Activated T-helper 1 cell treated with Interleukin-2 at 50 U/mL for 16 hours (primary cell): ENCODE data around the gene SMARCAD1.
A peak's percentile ranks its signal among the peaks of the same experiment; 100 is the strongest.

Source experiments
- DNase-seq: peaks from one replicate; pipeline ENCODE4 v3.0.0-alpha.2; 2020; ENCODE audit warnings: low read depth

The SMARCAD1 gene, protein sequence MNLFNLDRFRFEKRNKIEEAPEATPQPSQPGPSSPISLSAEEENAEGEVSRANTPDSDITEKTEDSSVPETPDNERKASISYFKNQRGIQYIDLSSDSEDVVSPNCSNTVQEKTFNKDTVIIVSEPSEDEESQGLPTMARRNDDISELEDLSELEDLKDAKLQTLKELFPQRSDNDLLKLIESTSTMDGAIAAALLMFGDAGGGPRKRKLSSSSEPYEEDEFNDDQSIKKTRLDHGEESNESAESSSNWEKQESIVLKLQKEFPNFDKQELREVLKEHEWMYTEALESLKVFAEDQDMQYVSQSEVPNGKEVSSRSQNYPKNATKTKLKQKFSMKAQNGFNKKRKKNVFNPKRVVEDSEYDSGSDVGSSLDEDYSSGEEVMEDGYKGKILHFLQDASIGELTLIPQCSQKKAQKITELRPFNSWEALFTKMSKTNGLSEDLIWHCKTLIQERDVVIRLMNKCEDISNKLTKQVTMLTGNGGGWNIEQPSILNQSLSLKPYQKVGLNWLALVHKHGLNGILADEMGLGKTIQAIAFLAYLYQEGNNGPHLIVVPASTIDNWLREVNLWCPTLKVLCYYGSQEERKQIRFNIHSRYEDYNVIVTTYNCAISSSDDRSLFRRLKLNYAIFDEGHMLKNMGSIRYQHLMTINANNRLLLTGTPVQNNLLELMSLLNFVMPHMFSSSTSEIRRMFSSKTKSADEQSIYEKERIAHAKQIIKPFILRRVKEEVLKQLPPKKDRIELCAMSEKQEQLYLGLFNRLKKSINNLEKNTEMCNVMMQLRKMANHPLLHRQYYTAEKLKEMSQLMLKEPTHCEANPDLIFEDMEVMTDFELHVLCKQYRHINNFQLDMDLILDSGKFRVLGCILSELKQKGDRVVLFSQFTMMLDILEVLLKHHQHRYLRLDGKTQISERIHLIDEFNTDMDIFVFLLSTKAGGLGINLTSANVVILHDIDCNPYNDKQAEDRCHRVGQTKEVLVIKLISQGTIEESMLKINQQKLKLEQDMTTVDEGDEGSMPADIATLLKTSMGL

DNA sequence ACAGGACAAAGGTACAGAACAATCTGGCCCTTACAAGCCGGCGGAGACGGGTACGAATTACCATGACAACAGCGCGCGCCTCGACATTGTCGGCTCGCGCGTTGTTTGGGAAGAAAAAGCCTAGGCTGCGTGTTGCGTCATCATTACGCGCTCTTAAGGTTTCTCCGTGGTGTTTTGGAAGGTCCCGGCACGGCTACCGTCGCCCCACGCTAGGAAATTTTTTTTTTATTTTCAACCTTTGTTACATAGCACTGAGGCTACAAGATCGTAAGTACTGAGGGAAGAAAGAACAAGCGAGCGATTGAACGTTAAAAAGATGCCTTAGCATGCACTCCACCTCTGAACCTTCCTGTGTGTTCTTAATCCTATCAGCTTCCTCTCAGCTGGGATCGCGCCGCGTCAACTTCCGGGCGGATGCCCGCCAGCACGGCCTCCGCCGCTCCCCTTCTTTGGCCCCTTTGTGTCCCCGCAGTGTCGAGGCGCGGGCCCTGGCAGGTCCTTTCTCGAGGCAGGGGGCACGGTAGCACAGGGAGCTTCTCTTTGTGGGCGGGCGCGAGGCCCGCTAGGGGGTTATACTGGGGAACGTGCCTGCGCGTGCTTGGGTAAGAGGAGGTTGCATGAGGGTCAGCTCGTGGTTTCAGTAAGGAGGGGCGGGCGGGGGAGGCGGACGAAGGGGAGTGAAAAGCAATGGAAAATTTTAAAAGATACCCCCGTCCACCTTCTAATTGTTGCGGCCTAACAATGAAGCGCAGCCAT is at the start of gene SMARCAD1:
Gene SMARCAD1, plus strand, starts transcription at position 397 of the 756 bp plus-strand sequence. CDS start 530 bp downstream, outside the sequence.
- DNase-seq: peak; percentile 69

- DNase-seq: no peak
These were observed 48.8 kb upstream of the SMARCAD1 start for GRCh38 chr4:94158883-94159282.

- DNase-seq: no peak
These were observed 47.9 kb upstream of the SMARCAD1 start for GRCh38 chr4:94159790-94160189.

- no peak for DNase-seq
These were observed 46.9 kb upstream of the SMARCAD1 start for GRCh38 chr4:94160774-94161173.

- no peak for DNase-seq
These were observed 42.4 kb upstream of the SMARCAD1 start for GRCh38 chr4:94165256-94165655.

- DNase-seq: no peak
These were observed 39.3 kb upstream of the SMARCAD1 start for GRCh38 chr4:94168321-94168720.

DNA sequence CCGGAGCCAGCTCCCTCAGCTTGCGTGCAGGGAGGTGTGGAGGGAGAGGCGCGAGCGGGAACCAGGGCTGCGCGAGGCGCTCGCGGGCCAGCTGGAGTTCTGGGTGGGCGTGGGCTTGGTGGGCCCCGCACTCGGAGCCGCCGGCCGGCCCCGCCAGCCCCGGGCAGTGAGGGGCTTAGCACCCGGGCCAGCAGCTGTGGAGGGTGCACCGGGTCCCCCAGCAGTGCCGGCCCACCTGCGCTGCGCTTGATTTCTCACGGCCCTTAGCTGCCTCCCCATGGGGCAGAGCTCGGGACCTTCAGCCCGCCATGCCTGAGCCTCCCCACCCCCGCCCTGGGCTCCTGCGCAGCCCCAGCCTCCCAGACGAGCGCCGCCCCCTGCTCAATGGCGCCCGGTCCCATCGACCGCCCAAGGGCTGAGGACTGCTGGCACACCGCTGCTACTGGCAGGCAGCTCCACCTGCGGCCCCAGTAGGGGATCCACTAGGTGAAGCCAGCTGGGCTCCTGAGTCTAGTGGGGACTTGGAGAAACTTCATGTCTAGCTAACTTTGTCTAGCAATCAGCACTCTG is 37.8 kb upstream of the SMARCAD1 start:
- no peak for DNase-seq

DNA sequence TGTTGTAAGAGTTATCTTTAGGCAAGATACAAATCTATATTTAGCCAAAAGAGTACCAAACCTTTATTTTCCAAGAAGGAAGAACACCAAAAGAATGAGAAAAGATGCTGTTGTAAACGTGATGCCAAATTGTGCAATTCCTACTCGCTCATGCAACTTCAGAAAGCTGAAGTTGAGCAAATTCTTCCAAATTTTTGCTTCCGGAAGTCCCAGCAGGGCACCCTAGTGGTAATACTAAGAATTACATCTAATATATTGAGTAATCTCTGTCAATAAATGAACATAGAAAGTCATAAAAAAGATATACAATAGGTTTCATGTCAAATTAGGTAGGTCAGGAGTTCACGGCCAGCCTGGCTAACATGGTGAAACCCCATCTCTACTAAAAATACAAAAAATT is 36.0 kb upstream of the SMARCAD1 start:
- DNase-seq: no peak

DNA sequence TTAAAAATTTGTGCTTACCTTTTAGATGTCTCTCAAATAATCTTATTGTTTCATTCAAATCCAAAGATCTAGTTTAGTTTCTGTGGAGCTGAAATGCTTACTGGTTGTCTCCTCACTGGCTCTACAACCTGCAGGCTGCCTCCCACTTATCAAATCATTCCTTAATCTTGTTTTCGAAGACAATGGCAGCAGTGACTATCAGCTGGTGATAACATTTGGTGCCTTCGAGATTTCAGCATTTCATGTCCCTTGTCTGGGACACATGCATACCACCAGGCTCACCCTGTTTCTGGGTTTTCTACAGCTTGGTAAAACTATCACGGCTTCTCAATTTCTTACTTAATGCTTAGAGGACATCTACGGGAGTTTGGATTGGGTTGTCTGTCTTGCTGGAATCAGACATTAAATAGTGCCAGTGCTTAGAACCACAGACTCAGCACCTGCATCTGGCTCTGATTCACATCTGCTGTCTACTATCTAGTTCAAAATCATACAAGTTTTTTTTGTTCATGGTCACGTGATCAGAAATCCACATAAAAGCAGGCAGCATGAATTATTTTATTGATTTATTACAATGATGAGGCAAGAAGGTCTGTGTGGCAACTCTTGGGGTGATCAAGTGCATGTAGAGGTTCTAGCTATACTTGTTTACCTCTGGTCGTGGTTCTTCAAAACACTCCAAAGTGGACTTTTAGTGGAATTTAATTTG is 32.0 kb upstream of the SMARCAD1 start:
- DNase-seq: no peak

DNA sequence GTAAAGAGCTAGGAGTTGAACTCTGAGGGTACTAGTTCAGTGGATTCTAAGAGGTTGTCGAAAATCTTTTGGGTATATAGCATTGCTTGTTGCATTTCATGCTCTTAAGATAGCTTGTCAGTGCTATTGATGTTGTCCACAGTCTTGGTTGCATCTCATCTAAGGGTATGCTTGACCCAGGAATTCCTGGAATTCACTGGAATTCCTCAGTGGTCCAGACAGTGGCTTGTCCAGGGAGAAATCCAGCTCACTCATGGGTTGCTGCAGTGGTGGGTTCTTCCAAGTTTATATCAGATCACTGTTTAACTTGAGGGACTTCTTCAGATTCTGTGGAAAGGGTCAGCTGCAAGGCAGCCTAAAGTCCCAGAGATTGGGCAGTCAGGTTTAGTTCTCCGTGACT is 29.8 kb upstream of the SMARCAD1 start:
- no peak for DNase-seq

GRCh38 chr4:94181815-94182214 is 25.9 kb upstream of the SMARCAD1 start:
- no peak for DNase-seq

DNA sequence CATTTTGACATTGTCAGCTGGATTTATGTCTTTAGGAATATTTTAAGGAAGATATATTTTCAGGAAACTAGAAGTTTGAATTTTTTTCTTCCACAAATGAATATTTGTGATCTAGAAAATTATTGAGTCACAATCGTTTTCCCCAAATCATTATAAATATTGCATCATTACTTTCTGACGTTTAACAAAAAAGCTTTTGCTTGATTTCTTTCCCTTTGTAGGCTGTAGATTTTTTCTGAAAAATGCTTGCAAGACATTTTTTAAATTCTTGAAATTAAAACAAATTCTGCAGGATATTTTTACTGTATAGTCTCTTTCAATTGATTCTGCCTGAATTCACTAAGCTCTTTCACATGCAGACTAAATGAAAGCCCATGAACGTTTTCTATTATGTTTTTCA is 4.9 kb upstream of the SMARCAD1 start:
- no peak for DNase-seq

GRCh38 chr4:94208266-94208665 is 601 bp downstream of the SMARCAD1 start:
- DNase-seq: no peak

GRCh38 chr4:94208918-94209317 is 1.3 kb downstream of the SMARCAD1 start:
- DNase-seq: no peak

DNA sequence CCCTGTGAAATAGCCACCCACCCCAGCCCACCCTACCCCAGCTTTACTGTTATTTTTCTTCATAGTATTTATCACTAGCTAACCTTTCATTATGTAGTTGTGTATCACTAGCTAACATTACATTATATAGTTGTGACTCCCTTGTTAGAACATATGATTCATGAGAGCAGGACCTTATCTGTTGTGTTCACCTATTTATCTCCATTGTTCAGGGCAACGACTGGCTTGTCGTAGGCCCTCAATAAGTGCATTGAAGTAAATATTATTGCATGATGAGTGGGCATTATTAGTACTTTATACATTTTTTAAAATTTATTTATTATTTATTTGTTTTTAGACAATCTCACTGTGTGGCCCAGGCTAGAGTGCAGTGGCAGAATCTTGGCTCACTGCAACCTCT is 4.2 kb downstream of the SMARCAD1 start:
- no peak for DNase-seq

DNA sequence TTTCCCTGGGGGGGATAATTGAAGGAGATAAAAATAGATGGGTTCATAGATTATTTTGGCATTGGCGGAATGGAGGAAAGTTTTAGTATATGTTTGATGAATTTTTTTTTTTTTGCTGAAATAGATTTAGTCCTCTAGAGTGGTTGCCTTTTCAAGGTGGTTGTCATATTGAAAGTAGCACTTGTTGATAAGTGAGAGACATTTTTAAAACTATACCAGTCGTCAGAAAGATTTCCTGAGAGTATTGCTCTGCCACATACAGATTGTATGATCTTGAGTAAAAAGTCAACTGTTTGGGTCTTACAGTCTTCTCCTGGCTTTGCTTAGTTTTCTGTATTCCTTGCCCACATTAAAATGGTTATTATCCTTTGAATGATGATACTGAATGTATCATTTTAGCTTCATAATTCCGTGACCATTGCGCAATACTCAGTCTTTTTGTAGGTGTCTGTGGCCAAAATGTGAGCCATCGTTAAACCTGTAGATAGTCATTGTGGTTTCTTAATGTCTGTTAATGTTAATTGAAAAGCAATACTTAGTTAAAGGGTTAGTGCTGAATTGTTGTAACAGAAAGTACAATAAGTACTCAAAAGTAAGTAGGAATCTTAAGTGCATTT is 7.1 kb downstream of the SMARCAD1 start:
- no peak for DNase-seq

DNA sequence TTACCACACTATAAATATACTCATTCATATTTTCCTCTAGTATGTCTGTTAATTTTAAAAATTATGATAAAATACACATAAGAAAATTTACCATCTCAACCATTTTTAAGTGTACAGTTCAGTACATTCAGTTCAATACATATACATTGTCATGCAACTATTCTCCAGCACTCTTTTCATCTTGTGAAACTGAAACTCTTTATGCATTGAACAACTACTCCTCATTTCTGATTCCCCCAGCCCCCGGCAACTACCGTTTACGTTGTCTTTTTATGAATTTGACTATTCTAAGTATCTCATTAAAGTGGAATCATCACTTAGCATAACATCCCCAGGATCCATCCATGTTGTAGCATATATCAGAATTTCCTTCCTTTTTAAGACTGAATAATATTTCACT is 8.7 kb downstream of the SMARCAD1 start:
- DNase-seq: no peak

- no peak for DNase-seq
These were observed 11.7 kb downstream of the SMARCAD1 start for GRCh38 chr4:94219402-94219801.

DNA sequence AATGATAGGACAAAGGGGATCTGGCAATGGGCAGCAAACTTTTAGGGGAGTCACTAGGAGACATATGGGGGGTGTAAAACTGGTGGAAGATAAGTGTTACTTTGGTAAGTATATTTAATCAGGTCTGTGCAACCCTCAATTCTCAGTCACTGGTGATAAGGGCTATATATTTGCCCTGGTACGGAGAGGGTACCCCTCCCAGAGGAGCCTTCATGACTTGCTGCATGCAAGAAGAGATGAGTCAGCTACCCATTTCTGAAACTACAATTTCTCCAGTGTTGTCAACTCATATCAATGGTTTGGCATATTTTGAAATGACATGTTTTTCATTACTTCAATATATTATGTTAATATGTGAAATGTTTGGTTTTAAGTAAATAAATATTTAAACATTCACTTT is 14.3 kb downstream of the SMARCAD1 start:
- DNase-seq: no peak

GRCh38 chr4:94225449-94225848 is 17.8 kb downstream of the SMARCAD1 start:
- no peak for DNase-seq

DNA sequence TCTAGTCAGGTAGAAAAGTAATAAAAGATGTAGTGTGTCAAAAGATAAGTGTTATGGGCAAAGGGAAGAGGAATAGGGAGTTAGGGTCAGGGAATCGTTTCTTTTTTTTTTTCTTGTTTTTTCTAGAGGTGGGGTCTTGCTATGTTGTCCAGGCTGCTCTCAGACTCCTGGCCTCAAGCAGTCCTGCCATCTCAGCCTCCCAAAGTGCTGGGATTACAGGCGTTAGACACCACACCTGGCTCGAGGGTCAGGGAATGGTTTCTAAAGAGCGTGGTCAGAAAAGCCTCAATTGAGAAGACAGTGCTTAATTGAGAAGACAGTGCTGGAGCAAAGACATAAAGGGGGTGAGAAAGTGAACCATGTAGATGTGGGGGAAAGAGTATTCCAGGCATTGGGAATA is 19.1 kb downstream of the SMARCAD1 start:
- no peak for DNase-seq
